GM12873 (cell line): Measurements from ENCODE around the gene SLC24A4.

ENCODE experiments used
- CTCF ChIP-seq: IDR thresholded peaks from 2 replicates; pipeline ENCODE4 v1.5.1; 2012; ENCODE audit warnings: low read depth, mild to moderate bottlenecking, moderate library complexity, low read length, control low read depth; ENCODE audit not compliant: insufficient read depth; ENCODE audit errors: missing control alignments

SLC24A4 gene

GRCh38 chr14:92539419-92539818 is 216.5 kb downstream of the SLC24A4 start:
- TF ChIP-seq CTCF = no peak

- TF ChIP-seq CTCF = no peak
Measured at GRCh38 chr14:92539875-92540274, 216.9 kb downstream of the SLC24A4 start.

- TF ChIP-seq CTCF = no peak
Measured at GRCh38 chr14:92540472-92541048, 217.6 kb downstream of the SLC24A4 start.

- no peak for TF ChIP-seq CTCF
Measured at GRCh38 chr14:92542766-92543554, 220.0 kb downstream of the SLC24A4 start.

GRCh38 chr14:92544051-92544720 is 221.2 kb downstream of the SLC24A4 start:
- TF ChIP-seq CTCF = no peak

- no peak for TF ChIP-seq CTCF
Measured at GRCh38 chr14:92546347-92547053, 223.5 kb downstream of the SLC24A4 start.
